HUES6 (cell line): Measurements from ENCODE around the gene NDUFS7.
A peak's percentile ranks its signal among the peaks of the same experiment; 100 is the strongest.
"Not testable (repeated sequence)": the region's sequence is repeated elsewhere in the genome, so short reads cannot be mapped to it uniquely, and the experiment has no call there.

Source experiments
- H3K27ac ChIP-seq: 2 replicates; pipeline ENCODE4 v1.7.0; 2013; ENCODE audit warnings: low read depth, mild to moderate bottlenecking, low read length, inconsistent platforms
- H3K27me3 ChIP-seq: 2 replicates; pipeline ENCODE4 v1.6.1; 2013; ENCODE audit warnings: low read length; ENCODE audit not compliant: control insufficient read depth, insufficient read depth
- H3K36me3 ChIP-seq: 2 replicates; pipeline ENCODE4 v1.6.1; 2013; ENCODE audit warnings: low read length; ENCODE audit not compliant: control insufficient read depth, insufficient read depth
- H3K4me1 ChIP-seq: 2 replicates; pipeline ENCODE4 v1.6.1; 2013; ENCODE audit warnings: low read length; ENCODE audit not compliant: control insufficient read depth, insufficient read depth
- H3K4me3 ChIP-seq: 2 replicates; pipeline ENCODE4 v1.5.1; 2013; ENCODE audit warnings: low read depth, low read length
- H3K9ac ChIP-seq: one replicate; pipeline ENCODE4 v1.6.1; 2013; ENCODE audit warnings: mild to moderate bottlenecking, low read length
- H3K9me3 ChIP-seq: 2 replicates; pipeline ENCODE4 v1.6.1; 2013; ENCODE audit warnings: low read depth, low read length; ENCODE audit not compliant: control insufficient read depth, insufficient read depth

The NDUFS7 gene

GRCh38 chr19:1439525-1440417 is 56.1 kb downstream of the NDUFS7 start:
- not testable (repeated sequence) for H3K9me3 ChIP-seq, H3K27ac ChIP-seq, H3K27me3 ChIP-seq
- peaks cover 40% of the 10 kb centered on the region for H3K36me3 ChIP-seq
- H3K4me1 ChIP-seq: peaks cover 12% of the 10 kb centered on the region
- H3K9ac ChIP-seq: peak overlapping the region; percentile 97
- peak overlapping the region; percentile 95 for H3K4me3 ChIP-seq

- Histone ChIP-seq H3K4me3 (0 out of 2 replicates have a peak overlapping the region, but pooled peaks have one; percentile 95), H3K27ac (no peak overlapping the region), H3K9me3 (no peaks in the 10 kb centered on the region), H3K4me1 (peaks cover 14% of the 10 kb centered on the region), H3K9ac (peak overlapping the region; percentile 34), H3K27me3 (peaks cover 2% of the 10 kb centered on the region), H3K36me3 (peaks cover 38% of the 10 kb centered on the region)
Measured at GRCh38 chr19:1440418-1440801, 56.7 kb downstream of the NDUFS7 start.

GRCh38 chr19:1441022-1441426 is 57.3 kb downstream of the NDUFS7 start:
- Histone ChIP-seq H3K27me3 (peaks cover 5% of the 10 kb centered on the region), H3K4me1 (peaks cover 15% of the 10 kb centered on the region), H3K36me3 (peaks cover 36% of the 10 kb centered on the region), H3K9me3 (no peaks in the 10 kb centered on the region), H3K9ac (peak overlapping the region; percentile 34), H3K27ac (no peak overlapping the region), H3K4me3 (no peak overlapping the region)

GRCh38 chr19:1441677-1442438 is 58.2 kb downstream of the NDUFS7 start:
- Histone ChIP-seq H3K9me3 (no peaks in the 10 kb centered on the region), H3K4me1 (peaks cover 18% of the 10 kb centered on the region), H3K27me3 (peaks cover 13% of the 10 kb centered on the region), H3K4me3 (no peak overlapping the region), H3K9ac (no peak overlapping the region), H3K27ac (no peak overlapping the region), H3K36me3 (peaks cover 36% of the 10 kb centered on the region)
